Body of pancreas (tissue), 4 donors: ENCODE results near the gene CNTLN. TPM values are rescaled to one million over a fixed set of nuclear protein-coding genes. Genes with fewer than 3 reads are reported as not detected.
"Not testable (repeated sequence)": the region's sequence is repeated elsewhere in the genome, so short reads cannot be mapped to it uniquely, and the experiment has no call there.

Experiments
- ATAC-seq: fragments of 150-250 bp; one replicate; pipeline ENCODE4 v1.9.1; 2016
- DNase-seq, 4 donors: peaks; one replicate each; pipeline ENCODE4 v3.0.0-alpha.2; 2019
- H3K27ac ChIP-seq, 4 donors: fragments of 200-600 bp; sonication (generic); 1 replicate in 3 of 4; 2 replicates in 1 of 4; pipeline versions ENCODE4 v1.5.1 to v1.6.1; 2016 to 2019; ENCODE audit warnings: mild to moderate bottlenecking in 1 of 4, mixed read lengths in 1 of 4, moderate library complexity in 1 of 4
- H3K27me3 ChIP-seq, 2 donors: fragments of 200-600 bp; sonication (generic); one replicate each; pipeline ENCODE4 v1.6.0; 2016; ENCODE audit warnings: mild to moderate bottlenecking in 1 of 2
- H3K36me3 ChIP-seq, 2 donors: fragments of 200-600 bp; sonication (generic); replicated peaks in 1 of 2; 2 replicates each; pipeline ENCODE4 v1.5.1; 2016; ENCODE audit warnings: low read depth in 2 of 2; ENCODE audit not compliant: insufficient read depth in 1 of 2
- H3K4me1 ChIP-seq: fragments of 200-600 bp; sonication (generic); one replicate; pipeline ENCODE4 v1.6.0; 2016
- H3K4me3 ChIP-seq, 2 donors: fragments of 200-600 bp; sonication (generic); 1 replicate in 1 of 2; 2 replicates in 1 of 2; pipeline ENCODE4 v1.5.1; 2016 to 2019
- H3K9me3 ChIP-seq, 3 donors: fragments of 200-600 bp; sonication (generic); 1 replicate in 2 of 3; 2 replicates in 1 of 3; pipeline ENCODE4 v1.5.1; 2016
- POLR2A ChIP-seq, 3 donors: fragments of 450-650 bp; IDR thresholded peaks; one replicate each; pipeline ENCODE4 v1.6.1; 2016; ENCODE audit warnings: antibody characterized with exemption in 3 of 3, mild to moderate bottlenecking in 2 of 3
- WGBS, 2 donors: methylation state at CpG; one replicate each; pipeline ENCODE4 v1.1.5; 2017; 5-methylcytosine and 5-hydroxymethylcytosine counted together
- intact Hi-C: fragments of 100-400 bp; cut with DNase I; formaldehyde crosslinking; loops from one replicate; pipeline ENCODE4 v1.15.1; 2023
- total RNA-seq, 2 donors: library from RNA; depleted of rRNA; stranded (reverse); fragments of >200 nt; gene quantifications; one replicate each; pipeline ENCODE4 v1.1.0, GENCODE V29; 2016
- TF ChIP-seq, protein P1 (sequence below), 7 experiments: fragments of 450-650 bp in 4 of 7; fragments of 200-600 bp in 3 of 7; sonication (generic) in 3 of 7; IDR thresholded peaks; one replicate each; pipeline ENCODE4 v1.5.1; 2016 to 2019; ENCODE audit warnings: antibody characterized with exemption in 7 of 7

Gene CNTLN
- total RNA-seq, 2 donors from 2014 or later: 7.3 to 11.2 TPM

- intact Hi-C loops: no loop called here
- TF ChIP-seq, protein P1, sequence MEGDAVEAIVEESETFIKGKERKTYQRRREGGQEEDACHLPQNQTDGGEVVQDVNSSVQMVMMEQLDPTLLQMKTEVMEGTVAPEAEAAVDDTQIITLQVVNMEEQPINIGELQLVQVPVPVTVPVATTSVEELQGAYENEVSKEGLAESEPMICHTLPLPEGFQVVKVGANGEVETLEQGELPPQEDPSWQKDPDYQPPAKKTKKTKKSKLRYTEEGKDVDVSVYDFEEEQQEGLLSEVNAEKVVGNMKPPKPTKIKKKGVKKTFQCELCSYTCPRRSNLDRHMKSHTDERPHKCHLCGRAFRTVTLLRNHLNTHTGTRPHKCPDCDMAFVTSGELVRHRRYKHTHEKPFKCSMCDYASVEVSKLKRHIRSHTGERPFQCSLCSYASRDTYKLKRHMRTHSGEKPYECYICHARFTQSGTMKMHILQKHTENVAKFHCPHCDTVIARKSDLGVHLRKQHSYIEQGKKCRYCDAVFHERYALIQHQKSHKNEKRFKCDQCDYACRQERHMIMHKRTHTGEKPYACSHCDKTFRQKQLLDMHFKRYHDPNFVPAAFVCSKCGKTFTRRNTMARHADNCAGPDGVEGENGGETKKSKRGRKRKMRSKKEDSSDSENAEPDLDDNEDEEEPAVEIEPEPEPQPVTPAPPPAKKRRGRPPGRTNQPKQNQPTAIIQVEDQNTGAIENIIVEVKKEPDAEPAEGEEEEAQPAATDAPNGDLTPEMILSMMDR (IDR thresholded peaks at IDR 0.05): no peak
- no peak for TF ChIP-seq POLR2A (IDR thresholded peaks at IDR 0.05)
- DNase-seq (no peak), ATAC-seq (no peak)
- H3K36me3 ChIP-seq: no peaks in the 10 kb centered on the region
- no peaks in the 10 kb centered on the region for H3K27me3 ChIP-seq
- no peak overlapping the region for H3K27ac ChIP-seq
- H3K4me1 ChIP-seq: no peaks in the 10 kb centered on the region
- no peak overlapping the region for H3K4me3 ChIP-seq
- no peaks in the 10 kb centered on the region for H3K9me3 ChIP-seq
Observed at GRCh38 chr9:17339156-17339555, 204.3 kb downstream of the CNTLN start.

DNA sequence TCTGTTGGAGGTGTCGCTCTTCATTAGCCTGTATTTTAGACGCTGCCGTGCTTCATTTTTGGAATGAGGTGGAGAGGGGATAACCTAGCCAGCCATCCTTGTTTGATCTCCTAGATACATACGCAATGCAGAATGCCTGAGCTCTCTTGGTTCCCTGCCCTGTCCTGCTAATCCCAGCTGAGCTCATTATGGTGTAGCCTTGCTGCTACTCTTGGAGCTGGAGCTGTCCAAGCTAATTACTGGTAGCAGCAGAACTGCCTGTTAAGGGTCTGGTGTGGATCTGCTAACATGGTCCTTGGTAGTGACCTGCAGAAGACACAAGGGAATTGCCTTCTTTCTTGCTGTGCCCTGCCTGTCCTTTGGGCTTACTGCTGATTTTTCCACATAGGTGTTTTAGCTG, 207.9 kb downstream of the CNTLN start:
- 86 to 98% methylated on average over 4 of the region's 4 CpGs for WGBS, 2 donors
- intact Hi-C loops: no loop called here
- DNase-seq (no peak), ATAC-seq (no peak)
- no peaks in the 10 kb centered on the region for H3K27me3 ChIP-seq
- H3K36me3 ChIP-seq: no peaks in the 10 kb centered on the region
- H3K27ac ChIP-seq: no peak overlapping the region
- TF ChIP-seq, protein P1 (IDR thresholded peaks at IDR 0.05): no peak
- no peak for TF ChIP-seq POLR2A (IDR thresholded peaks at IDR 0.05)
- H3K4me1 ChIP-seq: no peaks in the 10 kb centered on the region
- H3K4me3 ChIP-seq: no peak overlapping the region
- no peaks in the 10 kb centered on the region for H3K9me3 ChIP-seq

GRCh38 chr9:17349831-17350230, 215.0 kb downstream of the CNTLN start:
- intact Hi-C loops: no loop called here
- Histone ChIP-seq H3K27me3 (no peaks in the 10 kb centered on the region), H3K4me3 (no peak overlapping the region), H3K9me3 (no peaks in the 10 kb centered on the region), H3K27ac (no peak overlapping the region), H3K36me3 (no peaks in the 10 kb centered on the region), H3K4me1 (no peaks in the 10 kb centered on the region)
- ATAC-seq (no peak), DNase-seq (no peak)
- TF ChIP-seq, protein P1 (IDR thresholded peaks at IDR 0.05): no peak
- no peak for TF ChIP-seq POLR2A (IDR thresholded peaks at IDR 0.05)

- H3K27me3 ChIP-seq, H3K4me3 ChIP-seq, H3K27ac ChIP-seq, H3K9me3 ChIP-seq, ATAC-seq, H3K36me3 ChIP-seq, H3K4me1 ChIP-seq, DNase-seq, intact Hi-C loops: not testable (repeated sequence)
- 95 to 100% methylated on average over 8 to 19 of the region's 25 CpGs for WGBS, 2 donors
Observed at GRCh38 chr9:17354006-17354405, 219.2 kb downstream of the CNTLN start.

DNA sequence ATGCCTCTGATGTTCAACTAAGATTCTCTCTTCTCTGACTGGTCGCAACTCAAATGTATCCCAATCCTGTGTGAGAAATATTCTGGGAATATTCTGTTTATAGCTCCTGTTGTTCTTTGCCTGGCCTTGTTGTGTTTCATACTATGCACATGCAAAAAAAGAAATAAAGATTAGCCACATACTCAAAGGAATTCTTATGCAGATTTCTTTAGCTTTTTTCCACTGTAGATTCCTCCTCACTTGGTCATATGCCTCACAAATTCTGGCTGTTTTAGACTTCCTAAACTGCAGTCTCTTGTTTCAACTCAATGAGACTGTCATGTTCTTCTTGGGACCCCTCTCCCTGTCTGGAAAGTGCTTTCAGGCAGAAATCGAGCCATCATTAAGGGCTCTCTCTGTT, 226.5 kb downstream of the CNTLN start:
- DNase-seq: no peak
- Histone ChIP-seq H3K4me3 (no peak overlapping the region), H3K9me3 (no peaks in the 10 kb centered on the region), H3K27ac (no peak overlapping the region), H3K4me1 (no peaks in the 10 kb centered on the region), H3K27me3 (no peaks in the 10 kb centered on the region), H3K36me3 (no peaks in the 10 kb centered on the region)
- TF ChIP-seq, protein P1 (IDR thresholded peaks at IDR 0.05): no peak
- TF ChIP-seq POLR2A (IDR thresholded peaks at IDR 0.05): no peak
- 65 to 76% methylated on average over 2 of the region's 2 CpGs for WGBS, 2 donors
- ATAC-seq: no peak
- intact Hi-C loops: no loop called here
